ENCODE results near the gene CLDN9. TPM values are rescaled to one million over a fixed set of nuclear protein-coding genes. Genes with fewer than 3 reads are reported as not detected.

CLDN9 gene
- total RNA-seq, 6 donors from 2014 or later = 0.57 to 5.9 (median 1.1) TPM

DNA sequence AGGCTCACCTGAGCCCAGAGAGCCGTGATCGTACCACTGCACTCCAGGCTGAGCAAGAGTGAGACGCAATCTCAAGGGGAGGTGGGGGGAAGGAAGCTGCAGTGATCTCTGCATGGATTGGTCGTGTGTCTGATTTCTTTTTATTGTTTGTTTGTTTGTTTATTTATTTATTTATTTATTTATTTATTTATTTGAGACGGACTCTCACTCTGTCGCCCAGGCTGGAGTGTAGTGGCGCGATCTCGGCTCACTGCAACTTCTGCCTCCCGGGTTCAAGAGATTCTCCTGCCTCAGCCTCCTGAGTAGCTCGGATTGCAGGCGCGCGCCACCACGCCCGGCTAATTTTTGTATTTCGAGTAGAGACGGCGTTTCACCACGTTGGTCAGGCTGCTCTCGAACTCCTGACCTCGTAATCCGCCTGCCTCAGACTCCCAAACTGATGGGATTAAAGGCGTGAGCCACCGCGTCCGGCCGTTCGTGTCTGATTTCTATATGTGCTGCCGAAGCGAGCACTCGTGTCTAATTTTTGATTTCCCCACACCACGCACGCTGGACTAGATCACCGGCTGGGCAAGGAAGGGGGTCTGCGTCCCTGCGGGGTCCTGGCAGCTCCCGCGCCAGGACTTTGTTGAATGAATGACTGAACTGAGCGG is 7.0 kb downstream of the CLDN9 start:
- no peak for DNase-seq

GRCh38 chr16:3020247-3020603 is 7.5 kb downstream of the CLDN9 start, which contains the start of gene TNFRSF12A:
TNFRSF12A (plus strand) TSS chr16:3020368; CDS start chr16:3020398, 30 bp downstream.
- peaks cover 45 to 67% (median 53%) of the 10 kb centered on the region in 4 donors for H3K4me1 ChIP-seq
- H3K36me3 ChIP-seq = peaks cover 0 to 5% (median 0%) of the 10 kb centered on the region in 4 donors
- WGBS, 2 donors = 0 to 3% methylated on average over 19 to 49 of the region's 49 CpGs
- H3K9me3 ChIP-seq = no peaks in the 10 kb centered on the region
- H3K4me3 ChIP-seq = peak within 1 kb of the TSS; percentile 62 to 80 (median 72)
- peak within 1 kb of the TSS; percentile 94 to 97 (median 97) for H3K27ac ChIP-seq
- H3K27me3 ChIP-seq = peaks cover 0 to 10% (median 3%) of the 10 kb centered on the region in 4 donors
- TF ChIP-seq EP300 (IDR thresholded peaks at IDR 0.05) (peak in 1 of 4 donors; percentile 7), POLR2AphosphoS5 (IDR thresholded peaks at IDR 0.05) (peak; percentile 85 to 87), POLR2A (IDR thresholded peaks at IDR 0.05) (peak; percentile 46 to 98 (median 85))
- TF ChIP-seq, protein P1, sequence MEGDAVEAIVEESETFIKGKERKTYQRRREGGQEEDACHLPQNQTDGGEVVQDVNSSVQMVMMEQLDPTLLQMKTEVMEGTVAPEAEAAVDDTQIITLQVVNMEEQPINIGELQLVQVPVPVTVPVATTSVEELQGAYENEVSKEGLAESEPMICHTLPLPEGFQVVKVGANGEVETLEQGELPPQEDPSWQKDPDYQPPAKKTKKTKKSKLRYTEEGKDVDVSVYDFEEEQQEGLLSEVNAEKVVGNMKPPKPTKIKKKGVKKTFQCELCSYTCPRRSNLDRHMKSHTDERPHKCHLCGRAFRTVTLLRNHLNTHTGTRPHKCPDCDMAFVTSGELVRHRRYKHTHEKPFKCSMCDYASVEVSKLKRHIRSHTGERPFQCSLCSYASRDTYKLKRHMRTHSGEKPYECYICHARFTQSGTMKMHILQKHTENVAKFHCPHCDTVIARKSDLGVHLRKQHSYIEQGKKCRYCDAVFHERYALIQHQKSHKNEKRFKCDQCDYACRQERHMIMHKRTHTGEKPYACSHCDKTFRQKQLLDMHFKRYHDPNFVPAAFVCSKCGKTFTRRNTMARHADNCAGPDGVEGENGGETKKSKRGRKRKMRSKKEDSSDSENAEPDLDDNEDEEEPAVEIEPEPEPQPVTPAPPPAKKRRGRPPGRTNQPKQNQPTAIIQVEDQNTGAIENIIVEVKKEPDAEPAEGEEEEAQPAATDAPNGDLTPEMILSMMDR (IDR thresholded peaks at IDR 0.05) = peak in 3 of 6 experiments; percentile 41 to 57 (median 45)
- DNase-seq = peak; percentile 87 to 97
- ATAC-seq (ENCODE audit: low FRiP score in 2 of 2) = peak in 1 of 2 donors; percentile 71

More for the DNA sequence above, 7.0 kb downstream of the CLDN9 start:
- H3K4me3 ChIP-seq = peak overlapping the region in 3 of 4 donors; percentile 62 to 76 (median 69)
- H3K4me1 ChIP-seq = peaks cover 40 to 62% (median 51%) of the 10 kb centered on the region in 4 donors
- peaks cover 0 to 10% (median 3%) of the 10 kb centered on the region in 4 donors for H3K27me3 ChIP-seq
- TF ChIP-seq, protein P1 (IDR thresholded peaks at IDR 0.05) = no peak
- TF ChIP-seq POLR2AphosphoS5 (IDR thresholded peaks at IDR 0.05) = no peak
- TF ChIP-seq POLR2A (IDR thresholded peaks at IDR 0.05) = no peak
- no peak for TF ChIP-seq EP300 (IDR thresholded peaks at IDR 0.05)
- no peak for ATAC-seq (ENCODE audit: low FRiP score in 2 of 2)
- H3K9me3 ChIP-seq = no peaks in the 10 kb centered on the region
- H3K36me3 ChIP-seq = peaks cover 0 to 5% (median 0%) of the 10 kb centered on the region in 4 donors
- 33 to 58% methylated on average over 20 to 40 of the region's 40 CpGs for WGBS, 2 donors
- peak overlapping the region in 3 of 4 donors; percentile 97 for H3K27ac ChIP-seq

DNA sequence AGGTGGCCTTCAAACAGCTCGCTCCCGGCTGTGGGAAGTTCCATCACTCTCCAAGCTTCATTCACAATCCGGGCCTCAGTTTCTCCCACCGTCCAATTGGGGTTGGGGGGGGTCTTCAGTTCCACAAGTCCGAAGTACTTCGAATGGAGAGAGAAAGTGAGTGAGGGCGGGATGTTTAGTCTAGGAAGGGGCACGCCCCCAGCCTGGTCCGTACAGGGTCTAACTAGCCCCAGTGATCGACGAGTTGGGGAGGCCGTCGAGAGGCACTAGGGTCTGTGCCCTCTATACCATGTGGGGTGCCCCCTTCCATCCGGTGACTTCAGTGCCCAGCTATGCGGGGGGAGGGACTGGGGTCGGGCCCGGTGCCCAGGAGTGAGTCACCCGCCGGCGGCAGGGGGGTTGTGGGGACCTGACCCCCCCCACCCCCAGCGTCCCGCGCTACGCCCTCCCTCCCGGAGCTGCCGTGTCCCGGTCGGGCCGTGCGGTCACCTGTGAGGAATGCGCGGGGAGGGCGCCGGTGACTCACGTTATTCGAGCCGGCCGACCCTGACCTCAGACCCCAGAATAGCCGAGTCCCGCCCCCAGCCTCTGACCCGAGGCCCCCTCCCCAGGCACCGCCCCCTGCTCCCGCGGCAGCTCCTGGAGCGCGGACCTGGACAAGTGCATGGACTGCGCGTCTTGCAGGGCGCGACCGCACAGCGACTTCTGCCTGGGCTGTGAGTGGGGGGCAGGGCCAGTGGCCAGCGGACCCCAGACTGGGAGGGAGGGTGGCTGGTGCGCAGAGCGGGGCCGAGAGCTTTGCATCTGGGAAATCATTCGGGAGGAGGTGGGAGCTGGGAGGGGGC is 8.1 kb downstream of the CLDN9 start:
- ATAC-seq (ENCODE audit: low FRiP score in 2 of 2) (peak; percentile 56 to 82), DNase-seq (peak; percentile 91 to 95)
- Histone ChIP-seq H3K4me1 (peaks cover 45 to 72% (median 53%) of the 10 kb centered on the region in 4 donors), H3K36me3 (peaks cover 1 to 7% (median 2%) of the 10 kb centered on the region in 4 donors), H3K9me3 (no peaks in the 10 kb centered on the region), H3K27me3 (peaks cover 0 to 10% (median 3%) of the 10 kb centered on the region in 4 donors), H3K4me3 (peak overlapping the region; percentile 62 to 80 (median 72)), H3K27ac (peak overlapping the region; percentile 94 to 97 (median 97))
- TF ChIP-seq EP300 (IDR thresholded peaks at IDR 0.05) (peak in 2 of 4 donors; percentile 61 to 93), POLR2A (IDR thresholded peaks at IDR 0.05) (peak in 1 of 4 donors; percentile 80), POLR2AphosphoS5 (IDR thresholded peaks at IDR 0.05) (peak; percentile 68 to 92)
- TF ChIP-seq, protein P1 (IDR thresholded peaks at IDR 0.05) = peak in 1 of 6 experiments; percentile 15
- WGBS, 2 donors = 4% methylated on average over 24 of the region's 57 CpGs; no CpG with 5 or more reads in 1 of the 2 donors

- WGBS, 2 donors = 13 to 31% methylated on average over 8 to 25 of the region's 25 CpGs
- DNase-seq (peak in 1 of 2 donors; percentile 93), ATAC-seq (ENCODE audit: low FRiP score in 2 of 2) (peak; percentile 74 to 77)
- peaks cover 45 to 72% (median 53%) of the 10 kb centered on the region in 4 donors for H3K4me1 ChIP-seq
- no peaks in the 10 kb centered on the region for H3K9me3 ChIP-seq
- H3K36me3 ChIP-seq = peaks cover 3 to 15% (median 10%) of the 10 kb centered on the region in 4 donors
- H3K27me3 ChIP-seq = peaks cover 0 to 10% (median 3%) of the 10 kb centered on the region in 4 donors
- TF ChIP-seq POLR2A (IDR thresholded peaks at IDR 0.05) (peak in 1 of 4 donors; percentile 3), POLR2AphosphoS5 (IDR thresholded peaks at IDR 0.05) (no peak)
- TF ChIP-seq, protein P1 (IDR thresholded peaks at IDR 0.05) = peak in 4 of 6 experiments; percentile 16 to 54 (median 32)
- peak overlapping the region; percentile 62 to 80 (median 72) for H3K4me3 ChIP-seq
- H3K27ac ChIP-seq = peak overlapping the region; percentile 94 to 97 (median 97)
These were observed 8.9 kb downstream of the CLDN9 start for GRCh38 chr16:3021449-3022207.

Data from upper lobe of left lung (tissue), 6 donors.